Breast epithelium (tissue), 4 donors: ENCODE results near the gene ITIH3. TPM values are rescaled to one million over a fixed set of nuclear protein-coding genes. Genes with fewer than 3 reads are reported as not detected.
A peak's percentile ranks its signal among the peaks of the same experiment; 100 is the strongest.

ENCODE experiments used
- DNase-seq, 2 donors: peaks; one replicate each; pipeline ENCODE4 v3.0.0-alpha.2; 2019; ENCODE audit warnings: low spot score in 2 of 2
- H3K27ac ChIP-seq, 2 donors: fragments of 200-600 bp; sonication (generic) in 1 of 2; one replicate each; pipeline ENCODE4 v1.5.1; 2016 to 2019; ENCODE audit warnings: mild to moderate bottlenecking in 1 of 2
- H3K27me3 ChIP-seq, 2 donors: fragments of 200-600 bp; sonication (generic) in 1 of 2; one replicate each; pipeline versions ENCODE4 v1.5.1 to v1.6.0; 2017 to 2019; ENCODE audit warnings: control low read depth in 1 of 2, mild to moderate bottlenecking in 1 of 2
- H3K36me3 ChIP-seq: fragments of 200-600 bp; one replicate; pipeline ENCODE4 v1.5.1; 2019
- H3K4me1 ChIP-seq, 2 donors: fragments of 200-600 bp; sonication (generic); one replicate each; pipeline ENCODE4 v1.5.1; 2016 to 2019; ENCODE audit warnings: control low read depth in 1 of 2
- H3K4me3 ChIP-seq, 3 donors: fragments of 200-600 bp; sonication (generic); 1 replicate in 2 of 3; 2 replicates in 1 of 3; pipeline ENCODE4 v1.5.1; 2016 to 2019; ENCODE audit warnings: mild to moderate bottlenecking in 3 of 3, moderate library complexity in 2 of 3
- H3K9me3 ChIP-seq, 2 donors: fragments of 200-600 bp; sonication (generic) in 1 of 2; one replicate each; pipeline ENCODE4 v1.5.1; 2016 to 2019; ENCODE audit warnings: control low read depth in 1 of 2
- CTCF ChIP-seq, 3 donors: fragments of 450-650 bp; IDR thresholded peaks; one replicate each; pipeline ENCODE4 v1.5.1; 2016 to 2017; ENCODE audit warnings: antibody characterized with exemption in 3 of 3, mild to moderate bottlenecking in 3 of 3, moderate library complexity in 3 of 3
- POLR2A ChIP-seq: fragments of 450-650 bp; IDR thresholded peaks from one replicate; pipeline ENCODE4 v1.6.1; 2016; ENCODE audit warnings: antibody characterized with exemption, mild to moderate bottlenecking, moderate library complexity
- POLR2AphosphoS5 ChIP-seq, 3 donors: sonication (generic); formaldehyde crosslinking; IDR thresholded peaks; one replicate each; pipeline ENCODE4 v1.6.1; 2017; ENCODE audit warnings: antibody characterized with exemption in 3 of 3
- intact Hi-C: fragments of 100-400 bp; cut with DNase I; formaldehyde crosslinking; loops from one replicate; pipeline ENCODE4 v1.15.1; 2023; ENCODE audit warnings: low total_unique reads
- total RNA-seq, 3 donors: library from RNA; depleted of rRNA; stranded (reverse); fragments of >200 nt; gene quantifications; one replicate each; pipeline ENCODE4 v1.1.0, GENCODE V29; 2016

ITIH3 gene
- total RNA-seq, 3 donors from 2014 or later, result 0.64 to 6.6 (median 0.88) TPM

DNA sequence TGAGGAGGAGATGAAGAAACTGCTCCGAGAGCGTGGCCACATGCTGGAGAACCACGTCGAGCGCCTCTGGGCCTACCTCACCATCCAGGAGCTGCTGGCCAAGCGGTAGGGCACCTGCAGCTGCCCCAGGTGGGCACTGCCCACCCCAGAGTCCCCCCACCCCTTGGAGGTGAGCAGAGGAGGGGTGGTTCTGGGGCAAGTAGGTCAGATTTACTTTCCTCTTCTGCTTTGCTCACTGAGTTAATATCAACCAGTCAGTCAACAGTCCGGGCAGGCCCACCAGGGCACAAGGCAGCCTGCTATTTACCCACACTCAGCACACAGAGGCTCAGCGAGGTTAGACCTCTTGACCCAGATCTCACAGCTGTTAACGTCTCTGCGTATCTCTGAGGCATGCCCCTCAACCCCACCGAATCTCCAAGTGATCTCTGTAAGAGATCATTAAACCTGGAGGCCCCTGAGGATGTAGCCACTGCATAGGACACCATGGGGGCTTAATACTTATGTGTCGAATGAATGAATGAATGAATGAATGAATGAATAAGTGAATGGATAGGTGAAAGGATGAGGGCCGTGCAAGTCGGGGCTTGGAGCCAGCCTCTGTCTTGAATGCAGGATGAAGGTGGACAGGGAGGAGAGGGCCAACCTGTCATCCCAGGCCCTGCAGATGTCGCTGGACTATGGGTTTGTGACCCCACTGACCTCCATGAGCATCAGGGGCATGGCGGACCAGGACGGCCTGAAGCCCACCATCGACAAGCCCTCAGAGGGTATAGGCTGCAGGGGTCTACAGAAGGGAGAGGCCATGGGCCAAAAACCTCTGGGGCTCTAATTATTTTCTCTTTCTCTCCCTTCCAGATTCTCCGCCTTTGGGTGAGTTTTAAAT, 8.0 kb upstream of the ITIH3 start:
- Histone ChIP-seq H3K9me3 (no peaks in the 10 kb centered on the region), H3K27ac (no peak overlapping the region), H3K4me3 (no peak overlapping the region), H3K27me3 (no peaks in the 10 kb centered on the region), H3K4me1 (no peaks in the 10 kb centered on the region), H3K36me3 (no peaks in the 10 kb centered on the region)
- no peak for TF ChIP-seq POLR2A
- DNase-seq, result peak in 1 of 2 donors; percentile 20
- intact Hi-C loops, result no loop called here

DNA sequence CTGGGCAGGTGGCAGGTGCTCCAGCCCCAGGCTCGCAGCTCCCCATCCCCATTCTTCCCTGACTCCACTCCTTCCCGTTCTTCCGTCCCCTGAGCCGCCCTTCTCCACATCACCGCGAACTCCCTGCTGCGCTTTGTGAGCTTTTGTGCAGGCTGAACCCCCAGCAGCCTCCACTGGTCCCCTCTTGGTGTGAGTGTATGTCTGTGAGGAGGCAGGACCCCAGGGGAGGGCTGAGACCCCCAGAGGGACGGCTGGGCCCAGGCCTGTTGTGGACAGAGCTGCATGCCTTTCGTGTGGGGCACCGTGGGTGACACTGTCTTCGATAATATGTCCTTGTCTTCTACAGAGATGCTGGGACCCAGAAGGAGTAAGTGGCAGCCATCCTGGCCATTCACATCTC, 7.3 kb upstream of the ITIH3 start:
- no peaks in the 10 kb centered on the region for H3K4me1 ChIP-seq
- H3K36me3 ChIP-seq, result no peaks in the 10 kb centered on the region
- intact Hi-C loops, result no loop called here
- no peaks in the 10 kb centered on the region for H3K9me3 ChIP-seq
- no peak overlapping the region for H3K4me3 ChIP-seq
- DNase-seq, result no peak
- no peak overlapping the region for H3K27ac ChIP-seq
- no peak for TF ChIP-seq POLR2AphosphoS5 (IDR thresholded peaks at IDR 0.05)
- no peak for TF ChIP-seq POLR2A
- no peak for TF ChIP-seq CTCF (IDR thresholded peaks at IDR 0.05)
- H3K27me3 ChIP-seq, result no peaks in the 10 kb centered on the region

GRCh38 chr3:52787672-52788625, 6.6 kb upstream of the ITIH3 start:
- intact Hi-C loops, result no loop called here
- Histone ChIP-seq H3K4me1 (no peaks in the 10 kb centered on the region), H3K9me3 (no peaks in the 10 kb centered on the region), H3K27ac (no peak overlapping the region), H3K27me3 (no peaks in the 10 kb centered on the region), H3K4me3 (no peak overlapping the region), H3K36me3 (no peaks in the 10 kb centered on the region)
- TF ChIP-seq POLR2A (no peak), CTCF (IDR thresholded peaks at IDR 0.05) (no peak), POLR2AphosphoS5 (IDR thresholded peaks at IDR 0.05) (no peak)
- no peak for DNase-seq

- no peak for DNase-seq
- Histone ChIP-seq H3K27ac (no peak overlapping the region), H3K27me3 (no peaks in the 10 kb centered on the region), H3K4me3 (no peak overlapping the region), H3K9me3 (no peaks in the 10 kb centered on the region), H3K36me3 (no peaks in the 10 kb centered on the region), H3K4me1 (no peaks in the 10 kb centered on the region)
- TF ChIP-seq CTCF (IDR thresholded peaks at IDR 0.05), result no peak
- intact Hi-C loops, result no loop called here
These were observed 5.5 kb upstream of the ITIH3 start for GRCh38 chr3:52788890-52789745.

GRCh38 chr3:52789746-52790040, 4.9 kb upstream of the ITIH3 start:
- intact Hi-C loops, result no loop called here
- no peak for TF ChIP-seq POLR2AphosphoS5 (IDR thresholded peaks at IDR 0.05)
- TF ChIP-seq POLR2A, result no peak
- TF ChIP-seq CTCF (IDR thresholded peaks at IDR 0.05), result no peak

More at GRCh38 chr3:52789746-52790040, 4.9 kb upstream of the ITIH3 start:
- Histone ChIP-seq H3K9me3 (no peaks in the 10 kb centered on the region), H3K36me3 (no peaks in the 10 kb centered on the region), H3K4me1 (no peaks in the 10 kb centered on the region), H3K4me3 (no peak overlapping the region), H3K27ac (no peak overlapping the region), H3K27me3 (no peaks in the 10 kb centered on the region)
- DNase-seq, result no peak
